ENCODE results near the gene TTYH1. TPM values are rescaled to one million over a fixed set of nuclear protein-coding genes. Genes with fewer than 3 reads are reported as not detected.

The TTYH1 gene
- total and polyA plus RNA-seq, 2 donors (not counting 3 experiments of a cell fraction or from before 2014, with no cell fraction given) = not detected

DNA sequence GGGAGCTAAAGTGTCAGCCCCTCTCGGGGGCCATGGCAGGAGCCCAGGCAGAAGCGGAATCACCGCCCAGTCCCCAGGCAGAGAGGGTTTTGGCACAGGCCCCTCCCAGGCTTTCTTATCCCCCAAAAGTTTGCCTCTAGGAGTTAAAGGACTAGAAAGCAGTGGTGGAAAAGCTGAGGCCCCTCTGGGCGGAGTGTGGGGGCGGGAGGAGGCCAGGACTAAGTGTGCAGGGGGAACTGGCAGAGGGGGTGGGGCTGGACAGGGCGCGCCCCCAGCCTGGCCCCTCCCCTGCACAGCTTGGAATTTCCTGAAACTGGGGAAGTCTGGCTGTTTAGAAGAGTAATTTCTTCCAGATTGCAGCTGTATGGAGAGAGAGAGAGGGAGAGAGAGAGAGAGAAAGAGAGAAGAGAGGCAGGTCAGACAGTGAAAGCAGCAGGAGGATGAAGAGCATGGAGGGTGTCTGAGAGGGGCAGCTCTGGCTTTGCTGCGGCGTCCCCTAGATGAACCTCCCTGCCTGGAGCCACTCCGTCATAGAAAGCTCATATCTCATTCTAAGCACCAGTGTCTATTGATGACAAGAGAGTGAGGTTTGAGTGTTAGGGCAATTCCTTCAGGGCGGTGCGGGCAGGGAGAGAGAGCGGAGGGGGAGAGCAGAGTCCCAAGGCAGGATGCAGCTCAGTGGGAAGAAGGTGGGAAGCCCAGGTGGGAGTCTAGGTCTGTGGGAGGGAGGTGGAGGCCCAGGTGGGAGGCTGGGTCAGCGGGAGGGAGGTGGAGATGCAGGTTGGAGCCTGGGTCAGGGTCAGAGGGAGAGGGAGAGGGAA is 58.0 kb downstream of the TTYH1 start, which contains the start of gene CDC42EP5:
Gene CDC42EP5, minus strand, starts transcription at position 226 of the 821 bp plus-strand sequence. CDS start 7,749 bp downstream, outside the sequence.
- H3K4me1 ChIP-seq (ENCODE audit: control insufficient read depth, extremely low read depth, insufficient read depth, low read length) = peaks cover 35% of the 10 kb centered on the region
- DNase-seq (ENCODE audit: low read depth, low spot score) = peak; percentile 90
- no peaks in the 10 kb centered on the region for H3K9me3 ChIP-seq (replicated peaks; ENCODE audit: control insufficient read depth, insufficient read depth, low read length)
- H3K79me2 ChIP-seq (ENCODE audit: control insufficient read depth, insufficient read depth, low read length) = peaks cover 1% of the 10 kb centered on the region
- dilution Hi-C loops (cut with MboI; ENCODE audit: extremely low pct_ligation_motif_present, low sequenced_read_pairs) (no loop called here), intact Hi-C loops (cut with micrococcal nuclease) (loop anchor here (1.0 kb wide), 1 partner anchor 50 kb away; no protein-coding TSS in a partner anchor)
- H4K20me1 ChIP-seq (replicated peaks; ENCODE audit: control insufficient read depth, extremely low read depth, insufficient read depth, low read length) = no peaks in the 10 kb centered on the region
- BruUV-seq (replicated peaks) = no TSS peak
- H3K36me3 ChIP-seq (ENCODE audit: control insufficient read depth in 2 of 2, extremely low read depth in 1 of 2, insufficient read depth in 2 of 2, low read length in 2 of 2) = no peaks in the 10 kb centered on the region
- no peaks in the 10 kb centered on the region for H3K9me1 ChIP-seq (replicated peaks; ENCODE audit: control insufficient read depth, extremely low read depth, insufficient read depth, low read length)
- FAIRE-seq = peak; percentile 92
- H2AFZ ChIP-seq (ENCODE audit: low read depth, low read length) = peak within 1 kb of the TSS; percentile 90
- no peaks in the 10 kb centered on the region for H3K27me3 ChIP-seq (ENCODE audit: control insufficient read depth in 2 of 2, insufficient read depth in 2 of 2, low read length in 2 of 2)
- ChIA-PET CTCF (interaction anchor here (0.7 to 1.7 kb wide), 7 partner anchors 9 to 680 kb away, joined by 3 to 21 read pairs (median 6); partner anchors contain the start of genes LENG8 and LENG9), POLR2A (interaction anchor here (0.6 to 1.4 kb wide), 5 partner anchors 10 to 1151 kb away, joined by 3 to 6 read pairs (median 4); partner anchors contain the start of genes LENG8, LENG9 and ZNF784)
- TF ChIP-seq, protein P1, sequence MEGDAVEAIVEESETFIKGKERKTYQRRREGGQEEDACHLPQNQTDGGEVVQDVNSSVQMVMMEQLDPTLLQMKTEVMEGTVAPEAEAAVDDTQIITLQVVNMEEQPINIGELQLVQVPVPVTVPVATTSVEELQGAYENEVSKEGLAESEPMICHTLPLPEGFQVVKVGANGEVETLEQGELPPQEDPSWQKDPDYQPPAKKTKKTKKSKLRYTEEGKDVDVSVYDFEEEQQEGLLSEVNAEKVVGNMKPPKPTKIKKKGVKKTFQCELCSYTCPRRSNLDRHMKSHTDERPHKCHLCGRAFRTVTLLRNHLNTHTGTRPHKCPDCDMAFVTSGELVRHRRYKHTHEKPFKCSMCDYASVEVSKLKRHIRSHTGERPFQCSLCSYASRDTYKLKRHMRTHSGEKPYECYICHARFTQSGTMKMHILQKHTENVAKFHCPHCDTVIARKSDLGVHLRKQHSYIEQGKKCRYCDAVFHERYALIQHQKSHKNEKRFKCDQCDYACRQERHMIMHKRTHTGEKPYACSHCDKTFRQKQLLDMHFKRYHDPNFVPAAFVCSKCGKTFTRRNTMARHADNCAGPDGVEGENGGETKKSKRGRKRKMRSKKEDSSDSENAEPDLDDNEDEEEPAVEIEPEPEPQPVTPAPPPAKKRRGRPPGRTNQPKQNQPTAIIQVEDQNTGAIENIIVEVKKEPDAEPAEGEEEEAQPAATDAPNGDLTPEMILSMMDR (IDR thresholded peaks at IDR 0.05; ENCODE audit: extremely low read depth in 1 of 2, insufficient read depth in 1 of 2, low read depth in 1 of 2, low read length in 2 of 2) = no peak
- TF ChIP-seq JUN (IDR thresholded peaks at IDR 0.05; ENCODE audit: borderline replicate concordance, insufficient read depth, insufficient read length, low read depth) (no peak), POLR2AphosphoS5 (IDR thresholded peaks at IDR 0.05; ENCODE audit: insufficient read depth, low read depth, low read length) (peak; percentile 68), GATA2 (IDR thresholded peaks at IDR 0.05; ENCODE audit: insufficient read depth, insufficient read length, low read depth, low read length) (no peak), EZH2 (IDR thresholded peaks at IDR 0.05; ENCODE audit: borderline replicate concordance, low read depth, low read length, severe bottlenecking) (no peak)
- peak within 1 kb of the TSS; percentile 57 for H3K4me2 ChIP-seq (ENCODE audit: insufficient read depth, low read length)
- peak within 1 kb of the TSS; percentile 60 to 70 (median 65) for H3K4me3 ChIP-seq (replicated peaks in 1 of 3; ENCODE audit: insufficient read depth in 1 of 3, low read depth in 1 of 3, low read length in 3 of 3)
- peak within 1 kb of the TSS; percentile 68 for H3K27ac ChIP-seq (ENCODE audit: insufficient read depth, low read depth, low read length)
- peak within 1 kb of the TSS; percentile 58 for H3K9ac ChIP-seq (replicated peaks; ENCODE audit: extremely low read depth, insufficient read depth, low read length)
